ENCODE results near the gene ACTR3.
"Not testable (repeated sequence)": the region's sequence is repeated elsewhere in the genome, so short reads cannot be mapped to it uniquely, and the experiment has no call there.

ACTR3 gene

GRCh38 chr2:113889471-113890252, at the start of gene ACTR3:
Gene ACTR3 (plus strand): TSS chr2:113890089. CDS start chr2:113890280, 191 bp downstream.
- in situ Hi-C loops (cut with MboI; ENCODE audit: low sequenced_read_pairs): no loop called here

GRCh38 chr2:113840518-113840917, 49.4 kb upstream of the ACTR3 start:
- in situ Hi-C loops (cut with MboI; ENCODE audit: low sequenced_read_pairs): no loop called here

- in situ Hi-C loops (cut with MboI; ENCODE audit: low sequenced_read_pairs): no loop called here
Measured at GRCh38 chr2:113842919-113843736, 46.8 kb upstream of the ACTR3 start.

GRCh38 chr2:113843737-113844050, 46.2 kb upstream of the ACTR3 start:
- in situ Hi-C loops (cut with MboI; ENCODE audit: low sequenced_read_pairs): not testable (repeated sequence)

- in situ Hi-C loops (cut with MboI; ENCODE audit: low sequenced_read_pairs): no loop called here
Measured at GRCh38 chr2:113845261-113845660, 44.6 kb upstream of the ACTR3 start.

GRCh38 chr2:113845796-113846195, 44.1 kb upstream of the ACTR3 start:
- in situ Hi-C loops (cut with MboI; ENCODE audit: low sequenced_read_pairs): not testable (repeated sequence)

GRCh38 chr2:113846429-113846828, 43.5 kb upstream of the ACTR3 start:
- in situ Hi-C loops (cut with MboI; ENCODE audit: low sequenced_read_pairs): no loop called here

- in situ Hi-C loops (cut with MboI; ENCODE audit: low sequenced_read_pairs): no loop called here
Measured at GRCh38 chr2:113847144-113847543, 42.7 kb upstream of the ACTR3 start.

- in situ Hi-C loops (cut with MboI; ENCODE audit: low sequenced_read_pairs): no loop called here
Measured at GRCh38 chr2:113848758-113849415, 41.0 kb upstream of the ACTR3 start.

- in situ Hi-C loops (cut with MboI; ENCODE audit: low sequenced_read_pairs): no loop called here
Measured at GRCh38 chr2:113850687-113851086, 39.2 kb upstream of the ACTR3 start.

GRCh38 chr2:113851640-113852039, 38.2 kb upstream of the ACTR3 start:
- in situ Hi-C loops (cut with MboI; ENCODE audit: low sequenced_read_pairs): no loop called here

- in situ Hi-C loops (cut with MboI; ENCODE audit: low sequenced_read_pairs): no loop called here
Measured at GRCh38 chr2:113854208-113854607, 35.7 kb upstream of the ACTR3 start.

- in situ Hi-C loops (cut with MboI; ENCODE audit: low sequenced_read_pairs): no loop called here
Measured at GRCh38 chr2:113854970-113855740, 34.7 kb upstream of the ACTR3 start.

- in situ Hi-C loops (cut with MboI; ENCODE audit: low sequenced_read_pairs): no loop called here
Measured at GRCh38 chr2:113857464-113857863, 32.4 kb upstream of the ACTR3 start.

GRCh38 chr2:113858764-113859163, 31.1 kb upstream of the ACTR3 start:
- in situ Hi-C loops (cut with MboI; ENCODE audit: low sequenced_read_pairs): no loop called here

- in situ Hi-C loops (cut with MboI; ENCODE audit: low sequenced_read_pairs): no loop called here
Measured at GRCh38 chr2:113861740-113862139, 28.1 kb upstream of the ACTR3 start.

GRCh38 chr2:113863144-113863543, 26.7 kb upstream of the ACTR3 start:
- in situ Hi-C loops (cut with MboI; ENCODE audit: low sequenced_read_pairs): no loop called here

GRCh38 chr2:113867571-113867970, 22.3 kb upstream of the ACTR3 start:
- in situ Hi-C loops (cut with MboI; ENCODE audit: low sequenced_read_pairs): no loop called here

- in situ Hi-C loops (cut with MboI; ENCODE audit: low sequenced_read_pairs): no loop called here
Measured at GRCh38 chr2:113869253-113869652, 20.6 kb upstream of the ACTR3 start.

GRCh38 chr2:113872201-113872600, 17.7 kb upstream of the ACTR3 start:
- in situ Hi-C loops (cut with MboI; ENCODE audit: low sequenced_read_pairs): no loop called here

GRCh38 chr2:113873867-113874266, 16.0 kb upstream of the ACTR3 start:
- in situ Hi-C loops (cut with MboI; ENCODE audit: low sequenced_read_pairs): no loop called here
